Measurements from ENCODE around the gene PALLD.

The PALLD gene

GRCh38 chr4:168600796-168601583, 104.1 kb downstream of the PALLD start:
- DNase-seq, result no peak

- no peak for DNase-seq
Observed at GRCh38 chr4:168601899-168602298, 105.0 kb downstream of the PALLD start.

GRCh38 chr4:168604496-168605373, 107.9 kb downstream of the PALLD start:
- DNase-seq, result no peak

GRCh38 chr4:168605411-168605810, 108.6 kb downstream of the PALLD start:
- no peak for DNase-seq

GRCh38 chr4:168607215-168607614, 110.4 kb downstream of the PALLD start:
- no peak for DNase-seq

GRCh38 chr4:168608771-168609170, 111.9 kb downstream of the PALLD start:
- no peak for DNase-seq

- no peak for DNase-seq
Observed at GRCh38 chr4:168609369-168609768, 112.5 kb downstream of the PALLD start.

GRCh38 chr4:168610911-168611530, 114.2 kb downstream of the PALLD start:
- no peak for DNase-seq

GRCh38 chr4:168612450-168613135, 115.7 kb downstream of the PALLD start:
- no peak for DNase-seq

- DNase-seq, result no peak
Observed at GRCh38 chr4:168613869-168614268, 117.0 kb downstream of the PALLD start.

- no peak for DNase-seq
Observed at GRCh38 chr4:168614281-168615057, 117.6 kb downstream of the PALLD start.

- DNase-seq, result no peak
Observed at GRCh38 chr4:168615294-168616065, 118.6 kb downstream of the PALLD start.

- DNase-seq, result no peak
Observed at GRCh38 chr4:168618577-168619265, 121.9 kb downstream of the PALLD start.

GRCh38 chr4:168619266-168619631, 122.4 kb downstream of the PALLD start:
- DNase-seq, result no peak

- DNase-seq, result no peak
Observed at GRCh38 chr4:168621806-168622589, 125.1 kb downstream of the PALLD start.

- DNase-seq, result no peak
Observed at GRCh38 chr4:168622600-168622999, 125.7 kb downstream of the PALLD start.

GRCh38 chr4:168623011-168623410, 126.2 kb downstream of the PALLD start:
- no peak for DNase-seq

GRCh38 chr4:168623484-168623883, 126.6 kb downstream of the PALLD start:
- no peak for DNase-seq

GRCh38 chr4:168628251-168628650, 131.4 kb downstream of the PALLD start:
- DNase-seq, result no peak

- no peak for DNase-seq
Observed at GRCh38 chr4:168629566-168629965, 132.7 kb downstream of the PALLD start.
